ENCODE data around the gene CFDP1.

DNA sequence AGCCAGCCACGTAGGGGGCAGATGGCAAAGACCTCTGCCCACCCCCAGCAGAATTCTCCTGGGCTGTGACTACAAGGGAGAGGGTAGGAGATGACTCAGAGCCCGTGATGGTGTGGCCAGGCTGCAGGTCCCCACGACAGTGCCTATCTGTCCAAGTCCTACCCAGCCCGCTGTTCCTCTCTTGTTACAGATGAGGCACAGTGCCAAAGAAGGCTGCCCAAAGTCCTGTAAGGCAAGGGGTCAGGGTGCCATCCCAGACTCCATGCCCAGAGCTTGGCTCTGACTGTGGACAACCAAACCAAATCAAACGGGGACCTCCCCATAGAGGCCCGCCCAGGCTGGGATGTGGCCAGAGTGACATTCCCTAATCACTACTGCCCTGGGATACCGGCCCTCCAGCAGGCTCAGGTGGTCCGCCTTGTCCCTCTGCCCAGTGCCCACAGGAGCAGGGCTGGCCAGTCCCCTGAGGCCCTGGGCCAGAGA, 169.3 kb downstream of the CFDP1 start:
- TF ChIP-seq GATA3 (IDR thresholded peaks at IDR 0.05; ENCODE audit: low read depth, low read length): no peak
- no peak for TF ChIP-seq GATA2 (IDR thresholded peaks at IDR 0.05; ENCODE audit: low read depth, low read length)
